Stimulated activated CD8-positive, alpha-beta memory T cell treated with anti-CD3 and anti-CD28 coated beads, Interleukin-7, amount 100 ng/mL, for 1 hour (primary cell): ENCODE measurements around the gene ZSWIM5.
"Not testable (repeated sequence)": the region's sequence is repeated elsewhere in the genome, so short reads cannot be mapped to it uniquely, and the experiment has no call there.

Source experiments
- DNase-seq, 2 donors: peaks; one replicate each; pipeline ENCODE4 v3.0.0-alpha.2; 2020; ENCODE audit warnings: low read depth in 2 of 2

The ZSWIM5 gene

DNA sequence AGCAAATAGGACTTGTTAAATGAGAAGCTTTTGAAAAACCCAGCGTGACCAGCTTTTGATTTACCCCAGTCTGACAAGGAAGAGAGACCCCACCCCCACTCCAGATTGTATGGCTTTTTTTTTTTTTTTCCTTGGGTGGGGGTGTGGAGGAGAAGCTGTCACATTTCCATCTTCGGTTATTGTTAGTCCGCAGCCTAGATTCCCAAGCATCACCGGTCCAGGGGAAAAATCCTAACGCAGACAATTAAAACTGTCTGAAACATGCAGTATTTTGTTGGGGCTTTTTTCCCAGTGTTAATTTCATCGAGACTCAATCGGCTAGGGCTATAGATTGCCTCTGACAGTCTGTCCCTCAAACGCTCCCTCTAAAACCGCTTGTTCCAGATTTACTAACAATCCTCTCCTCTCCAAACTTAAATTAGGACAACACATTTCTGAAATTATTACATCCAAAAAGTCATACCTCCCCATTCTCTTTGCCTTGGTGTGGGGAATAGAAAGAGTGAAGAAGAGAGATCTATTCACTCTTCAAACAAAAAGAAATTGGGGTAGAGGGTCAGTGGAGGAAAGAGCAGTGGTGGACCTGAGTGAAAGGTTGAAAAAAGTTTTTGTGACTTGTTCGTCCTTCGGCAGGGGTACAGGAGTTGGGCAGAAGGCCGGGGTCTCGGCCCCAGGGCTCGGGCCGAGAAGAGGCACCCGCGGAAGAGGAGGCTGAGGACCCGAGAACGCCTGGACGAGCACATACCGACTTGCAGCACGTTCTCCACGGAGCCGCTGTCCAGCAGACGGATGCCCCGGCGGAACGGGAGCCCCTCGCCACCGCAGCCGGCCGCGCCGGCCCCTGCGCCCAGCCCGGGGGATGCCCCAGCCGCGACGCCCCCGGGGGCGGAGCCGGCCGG, 1.1 kb downstream of the ZSWIM5 start:
- no peak for DNase-seq

DNA sequence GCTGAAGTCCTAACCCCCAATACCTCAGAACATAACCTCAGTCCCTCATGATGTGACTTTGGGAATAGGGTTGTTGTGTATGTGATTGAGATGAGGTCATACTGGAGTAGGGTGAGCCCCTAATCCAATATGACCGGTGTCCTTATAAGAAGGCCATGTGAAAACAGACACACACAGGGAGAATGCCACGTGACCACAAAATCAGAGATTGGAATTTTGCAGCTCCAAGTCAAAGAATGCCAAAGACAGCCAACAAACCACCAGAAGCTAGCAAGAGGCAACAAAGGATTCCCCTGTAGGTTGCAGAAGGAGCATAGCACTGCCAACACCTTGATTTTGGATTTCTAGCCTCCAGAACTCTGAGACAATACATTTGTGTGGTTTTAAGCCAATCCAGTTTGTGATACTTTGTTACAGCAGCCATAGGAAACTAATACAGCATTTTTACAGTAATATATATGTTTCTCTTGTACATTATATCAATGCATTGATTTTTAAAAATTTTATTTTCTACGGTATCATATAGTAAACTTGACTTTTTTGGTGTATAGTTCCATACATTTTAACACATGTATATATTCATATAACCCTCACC, 5.4 kb downstream of the ZSWIM5 start:
- DNase-seq: no peak

DNA sequence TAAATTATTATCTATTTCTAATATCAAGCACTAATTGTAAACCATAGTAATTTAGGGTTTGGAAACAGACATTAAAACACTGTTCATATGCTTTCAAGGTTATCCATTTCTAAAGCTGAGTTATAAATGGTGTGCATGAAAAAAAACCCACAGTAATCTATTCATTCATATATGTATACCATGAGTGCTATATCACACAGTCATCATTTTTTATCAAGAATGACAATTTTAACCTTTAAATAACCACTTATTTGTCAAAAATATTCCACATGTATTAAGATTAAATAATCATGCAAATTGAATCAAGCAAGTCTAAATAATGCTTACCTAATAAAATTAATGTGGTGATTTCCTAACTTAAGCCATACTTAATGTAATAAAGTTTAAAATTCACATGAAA, 6.0 kb downstream of the ZSWIM5 start:
- DNase-seq: no peak

DNA sequence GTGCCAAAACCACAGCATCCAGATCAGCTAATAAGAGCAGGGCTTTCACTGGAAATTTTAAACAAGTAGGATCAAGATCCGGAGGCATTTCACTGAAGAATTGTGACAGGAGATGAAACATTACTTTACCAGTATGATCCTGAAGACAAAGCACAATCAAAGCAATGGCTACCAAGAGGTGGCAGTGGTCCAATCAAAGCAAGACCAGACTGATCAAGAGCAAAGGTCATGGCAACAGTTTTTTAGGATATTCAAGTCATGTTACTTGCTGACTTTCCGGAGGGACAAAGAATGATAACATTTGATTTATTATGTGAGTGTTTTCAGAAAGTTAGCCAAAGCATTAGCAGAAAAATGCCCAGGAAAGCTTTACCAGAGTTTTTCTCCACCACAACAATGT, 8.2 kb downstream of the ZSWIM5 start:
- no peak for DNase-seq

DNA sequence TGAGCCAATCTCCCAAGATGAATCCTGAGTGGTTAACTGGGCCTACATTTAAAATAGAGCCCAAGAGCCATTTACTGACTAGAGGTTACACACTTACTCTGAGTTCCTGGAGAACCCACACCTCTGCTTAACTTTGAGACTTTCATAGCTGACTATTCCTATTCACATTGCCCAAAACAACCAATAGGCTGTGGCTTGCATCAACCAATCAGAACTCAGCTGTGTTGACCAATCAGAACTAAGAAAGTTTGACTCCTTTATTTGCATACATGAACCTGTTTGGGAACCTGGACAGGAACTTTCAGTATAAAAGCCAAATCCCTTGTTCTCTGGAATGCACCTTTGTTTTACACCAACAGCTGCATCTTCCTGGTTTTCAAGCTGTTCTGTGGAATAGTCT, 9.5 kb downstream of the ZSWIM5 start:
- DNase-seq: no peak

DNA sequence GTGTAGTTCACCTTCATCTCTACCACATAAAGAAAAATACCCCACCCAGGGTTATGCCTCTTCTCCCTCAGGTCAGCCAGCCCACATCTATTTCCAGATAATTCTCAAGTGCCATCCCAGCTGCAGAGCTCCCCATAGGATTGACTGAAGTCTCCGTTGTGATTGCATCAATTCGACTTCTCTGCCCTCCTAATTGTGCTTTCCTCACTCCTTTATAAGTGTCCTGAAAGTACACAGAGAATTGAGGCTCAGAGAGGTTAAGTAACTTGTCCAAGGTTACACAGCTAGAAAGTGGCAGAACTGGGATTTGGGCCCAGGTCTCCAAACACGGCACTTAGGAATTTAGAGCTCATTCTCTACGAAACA, 15.0 kb downstream of the ZSWIM5 start:
- DNase-seq: no peak

DNA sequence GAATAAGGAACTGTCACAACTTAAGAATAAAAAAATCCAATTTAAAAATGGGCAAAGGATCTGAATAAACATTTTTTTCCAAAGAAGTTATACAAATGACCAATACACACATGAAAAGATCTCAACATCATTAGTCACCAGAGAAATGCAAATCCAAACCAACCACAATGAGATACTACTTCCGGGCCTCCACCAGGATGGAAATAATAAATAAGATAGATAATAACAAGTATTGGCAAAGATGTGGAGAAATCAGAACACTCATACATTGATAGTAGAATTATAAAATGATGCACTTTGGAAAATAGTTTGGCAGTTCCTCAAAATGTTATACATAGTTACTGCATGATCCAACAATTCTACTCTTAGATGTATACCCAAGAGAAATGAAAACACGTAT, 18.7 kb downstream of the ZSWIM5 start:
- no peak for DNase-seq

DNA sequence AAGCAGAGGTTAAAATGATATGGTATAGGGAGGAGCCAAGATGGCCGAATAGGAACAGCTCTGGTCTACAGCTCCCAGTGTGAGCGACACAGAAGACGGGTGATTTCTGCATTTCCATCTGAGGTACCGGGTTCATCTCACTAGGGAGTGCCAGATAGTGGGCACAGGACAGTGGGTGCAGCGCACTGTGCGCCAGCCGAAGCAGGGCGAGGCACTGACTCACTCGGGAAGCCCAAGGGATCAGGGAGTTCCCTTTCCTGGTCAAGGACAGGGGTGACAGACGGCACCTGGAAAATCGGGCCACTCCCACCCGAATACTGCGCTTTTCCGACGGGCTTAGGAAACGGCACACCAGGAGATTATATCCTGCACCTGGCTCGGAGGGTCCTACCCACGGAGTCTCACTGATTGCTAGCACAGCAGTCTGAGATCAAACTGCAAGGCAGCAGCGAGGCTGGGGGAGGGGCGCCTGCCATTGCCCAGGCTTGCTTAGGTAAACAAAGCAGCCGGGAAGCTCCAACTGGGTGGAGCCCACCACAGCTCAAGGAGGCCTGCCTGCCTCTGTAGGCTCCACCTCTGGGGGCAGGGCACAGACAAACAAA, 26.4 kb downstream of the ZSWIM5 start:
- DNase-seq: not testable (repeated sequence)

DNA sequence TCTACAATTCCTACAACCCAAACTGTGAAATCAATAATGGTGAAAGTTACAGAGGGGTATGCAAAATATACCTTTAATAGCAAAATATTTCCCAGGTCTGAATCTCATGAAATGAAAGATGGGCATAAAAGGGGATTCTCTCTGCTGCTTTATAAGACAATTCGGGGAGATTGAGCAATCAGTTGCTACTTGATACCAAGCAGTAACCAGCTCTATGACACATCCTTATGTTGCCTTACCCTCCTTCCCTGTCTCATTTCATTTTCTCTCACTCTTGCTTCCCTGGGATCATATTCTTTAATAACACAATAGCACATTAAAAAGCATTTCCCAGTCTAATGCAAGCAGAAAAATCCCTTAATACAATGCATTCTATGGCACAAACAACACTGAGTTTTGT, 29.0 kb downstream of the ZSWIM5 start:
- no peak for DNase-seq

DNA sequence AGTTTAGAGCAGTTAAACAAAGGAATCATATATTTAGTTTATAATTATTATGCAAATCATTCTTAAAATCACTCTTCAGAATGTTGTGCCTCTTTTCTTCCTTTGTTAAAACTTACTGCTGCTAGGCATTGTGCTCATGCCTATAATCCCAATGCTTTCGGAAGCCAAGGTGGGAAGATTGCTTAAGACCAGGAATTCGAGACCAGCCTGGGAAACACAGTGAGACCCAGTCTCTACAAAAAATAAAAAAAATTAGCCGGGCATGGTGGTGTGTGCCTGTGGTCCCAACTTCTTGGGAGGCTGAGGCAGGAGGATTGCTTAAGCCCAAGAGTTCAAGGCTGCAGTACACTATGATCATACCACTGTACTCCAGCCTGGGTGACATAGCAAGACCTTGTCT, 33.6 kb downstream of the ZSWIM5 start:
- DNase-seq: no peak

DNA sequence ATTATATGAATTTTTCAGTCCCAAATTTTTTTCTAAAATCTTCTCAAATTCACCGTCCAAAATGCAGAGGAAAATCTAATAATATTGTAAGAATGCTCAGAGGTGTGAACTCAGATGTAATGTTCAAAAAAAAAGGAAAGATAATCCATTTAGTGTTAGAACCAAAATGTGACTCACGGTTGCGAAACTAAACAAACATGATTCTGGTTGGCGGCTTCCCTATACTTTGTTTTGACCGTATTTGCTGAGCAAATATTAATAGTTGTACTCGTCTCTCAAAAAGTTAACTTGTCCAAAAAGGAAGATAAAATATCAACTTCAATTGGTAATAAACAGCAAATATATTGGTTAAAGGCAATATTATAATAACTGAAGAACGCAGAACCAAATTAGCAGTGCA, 34.4 kb downstream of the ZSWIM5 start:
- no peak for DNase-seq

DNA sequence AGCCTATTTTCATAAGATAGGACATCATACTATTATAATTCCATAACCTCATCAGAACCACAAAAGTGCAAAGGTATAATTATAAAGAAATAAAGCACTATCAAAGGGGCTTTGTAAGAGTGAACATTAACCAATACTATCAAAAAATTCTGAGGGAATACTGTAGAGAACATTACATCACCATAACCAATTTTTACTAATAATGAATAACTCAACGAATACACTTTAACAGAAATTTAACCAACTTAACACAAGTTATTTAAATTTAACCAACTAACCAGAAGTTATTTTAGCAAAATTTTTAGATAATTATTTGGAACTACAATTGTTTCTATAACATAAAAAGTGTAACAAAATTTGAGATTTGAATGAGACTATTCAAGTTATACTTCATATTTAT, 34.8 kb downstream of the ZSWIM5 start:
- no peak for DNase-seq

DNA sequence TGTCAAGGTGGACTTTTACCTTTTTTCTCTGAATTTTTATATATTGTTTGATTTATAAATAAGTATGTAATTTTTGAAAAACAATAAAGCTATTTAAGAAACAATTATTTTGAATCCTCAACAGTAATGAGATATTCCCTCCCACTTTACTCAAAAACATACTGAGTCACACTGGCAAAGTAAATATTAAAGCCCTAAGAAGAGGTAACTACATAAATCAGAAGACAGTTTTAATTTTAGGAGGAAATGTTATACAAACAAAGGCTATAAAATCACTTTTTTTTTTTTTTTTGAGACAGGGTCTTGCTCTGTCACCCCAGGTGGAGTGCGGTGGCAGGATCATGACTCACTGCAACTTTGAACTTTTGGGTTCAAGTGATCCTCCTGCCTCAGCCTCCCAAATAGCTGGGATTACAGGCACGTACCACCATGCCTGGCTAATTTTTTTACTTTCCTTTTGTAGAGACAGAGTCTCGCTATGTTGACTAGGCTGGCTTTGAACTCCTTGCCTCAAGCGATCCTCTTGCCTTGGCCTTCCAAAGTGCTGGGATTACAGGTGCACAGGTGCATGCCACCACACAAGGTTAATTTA, 36.2 kb downstream of the ZSWIM5 start:
- DNase-seq: no peak

DNA sequence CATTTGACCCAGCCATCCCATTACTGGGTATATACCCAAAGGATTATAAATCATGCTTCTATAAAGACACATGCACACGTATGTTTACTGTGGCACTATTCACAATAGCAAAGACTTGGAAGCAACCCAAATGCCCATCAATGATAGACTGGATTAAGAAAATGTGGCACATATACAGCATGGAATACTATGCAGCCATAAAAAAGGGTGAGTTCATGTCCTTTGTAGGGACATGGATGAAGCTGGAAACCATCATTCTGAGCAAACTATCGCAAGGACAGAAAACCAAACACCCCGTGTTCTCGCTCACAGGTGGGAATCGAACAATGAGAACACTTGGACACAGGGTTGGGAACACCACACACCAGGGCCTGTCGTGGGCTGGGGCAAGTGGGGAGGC, 38.5 kb downstream of the ZSWIM5 start:
- DNase-seq: not testable (repeated sequence)

DNA sequence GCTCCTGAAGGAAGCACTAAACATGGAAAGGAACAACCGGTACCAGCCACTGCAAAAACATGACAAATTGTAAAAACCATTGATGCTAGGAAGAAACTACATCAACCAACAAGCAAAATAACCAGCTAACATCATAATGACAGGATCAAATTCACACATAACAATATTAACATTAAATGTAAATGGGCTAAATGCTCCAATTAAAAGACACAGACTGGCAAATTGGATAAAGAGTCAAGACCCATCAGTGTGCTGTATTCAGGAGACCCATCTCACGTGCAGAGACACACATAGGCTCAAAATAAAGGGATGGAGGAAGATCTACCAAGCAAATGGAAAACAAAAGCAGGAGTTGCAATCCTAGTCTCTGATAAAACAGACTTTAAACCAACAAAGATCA, 42.1 kb downstream of the ZSWIM5 start:
- not testable (repeated sequence) for DNase-seq

DNA sequence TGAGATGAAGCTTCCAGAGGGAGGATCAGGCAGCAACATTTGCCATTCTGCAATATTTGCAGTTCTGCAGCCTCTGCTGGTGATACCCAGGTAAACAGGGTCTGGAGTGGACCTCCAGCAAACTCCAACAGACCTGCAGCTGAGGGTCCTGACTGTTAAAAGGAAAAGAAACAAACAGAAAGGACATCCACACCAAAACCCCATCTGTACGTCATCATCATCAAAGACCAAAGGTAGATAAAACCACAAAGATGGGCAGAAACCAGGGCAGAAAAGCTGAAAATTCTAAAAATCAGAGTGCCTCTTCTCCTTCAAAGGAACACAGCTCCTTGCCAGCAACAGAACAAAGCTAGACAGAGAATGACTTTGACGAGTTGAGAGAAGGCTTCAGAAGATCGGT, 43.3 kb downstream of the ZSWIM5 start:
- not testable (repeated sequence) for DNase-seq

DNA sequence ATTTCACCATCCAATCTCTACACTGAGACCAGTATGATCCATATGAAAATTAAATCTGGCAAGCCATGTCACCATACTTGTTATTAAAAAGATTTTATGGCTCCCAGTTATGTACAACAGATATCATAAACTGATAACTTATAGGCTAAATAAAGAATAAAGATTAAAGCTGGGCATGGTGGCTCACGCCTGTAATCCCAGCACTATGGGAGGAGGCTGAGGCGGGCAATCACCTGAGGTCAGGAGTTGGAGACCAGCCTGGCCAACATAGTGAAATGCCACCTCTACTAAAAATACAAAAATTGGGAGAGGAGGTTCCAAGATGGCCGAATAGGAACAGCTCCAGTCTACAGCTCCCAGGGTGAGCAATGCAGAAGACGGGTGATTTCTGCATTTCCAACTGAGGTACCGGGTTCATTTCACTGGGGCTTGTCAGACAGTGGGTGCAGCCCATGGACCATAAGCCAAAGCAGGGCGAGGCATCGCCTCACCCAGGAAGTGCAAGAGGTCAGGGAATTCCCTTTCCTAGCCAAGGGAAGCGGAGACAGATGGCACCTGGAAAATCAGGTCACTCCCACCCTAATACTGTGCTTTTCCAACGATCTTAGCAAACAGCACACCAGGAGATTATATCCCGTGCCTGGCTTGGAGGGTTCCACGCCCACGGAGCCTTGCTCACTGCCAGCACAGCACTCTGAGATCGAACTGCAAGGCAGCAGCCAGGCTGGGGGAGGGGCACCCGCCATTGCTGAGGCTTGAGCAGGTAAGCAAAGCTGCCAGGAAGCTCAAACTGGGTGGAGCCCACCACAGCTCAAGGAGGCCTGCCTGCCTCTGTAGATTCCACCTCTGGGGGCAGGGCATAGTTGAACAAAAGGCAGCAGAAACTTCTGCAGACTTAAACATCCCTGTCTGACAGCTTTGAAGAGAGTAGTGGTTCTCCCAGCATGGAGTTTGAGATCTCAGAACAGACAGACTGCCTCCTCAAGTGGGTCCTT, 44.1 kb downstream of the ZSWIM5 start:
- not testable (repeated sequence) for DNase-seq

DNA sequence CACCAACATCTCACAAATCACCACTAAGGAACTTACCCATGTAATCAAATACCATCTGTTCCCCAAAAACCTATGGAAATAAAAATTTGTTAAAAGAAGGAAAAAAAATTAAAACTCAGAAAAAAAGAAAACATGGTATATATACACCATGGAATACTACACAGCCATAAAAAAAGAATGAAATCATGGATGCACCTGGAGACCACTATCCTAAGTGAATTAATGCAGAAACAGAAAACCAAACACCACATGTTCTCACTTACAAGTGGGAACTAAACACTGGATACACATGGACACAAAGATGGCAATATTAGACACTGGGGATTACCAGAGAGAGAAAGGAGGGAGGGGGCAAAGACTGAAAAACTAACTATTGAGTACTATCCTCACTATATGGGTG, 50.4 kb downstream of the ZSWIM5 start:
- no peak for DNase-seq

DNA sequence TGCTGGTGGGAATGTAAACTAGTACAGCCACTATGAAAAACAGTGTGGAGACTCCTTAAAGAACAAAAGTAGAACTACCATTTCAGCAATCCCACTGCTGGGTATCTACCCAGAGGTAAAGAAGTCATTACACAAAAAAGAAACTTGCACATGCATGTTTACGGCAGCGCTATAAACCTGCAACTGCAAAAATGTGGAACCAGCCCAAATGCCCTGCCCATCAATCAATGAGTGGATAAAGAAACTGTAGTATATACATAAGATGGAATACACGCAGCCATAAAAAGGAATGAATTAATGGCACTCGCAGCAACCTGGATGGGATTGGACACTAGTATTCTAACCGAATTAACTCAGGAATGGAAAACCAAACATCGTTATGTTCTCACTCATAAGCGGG, 51.0 kb downstream of the ZSWIM5 start:
- DNase-seq: no peak

DNA sequence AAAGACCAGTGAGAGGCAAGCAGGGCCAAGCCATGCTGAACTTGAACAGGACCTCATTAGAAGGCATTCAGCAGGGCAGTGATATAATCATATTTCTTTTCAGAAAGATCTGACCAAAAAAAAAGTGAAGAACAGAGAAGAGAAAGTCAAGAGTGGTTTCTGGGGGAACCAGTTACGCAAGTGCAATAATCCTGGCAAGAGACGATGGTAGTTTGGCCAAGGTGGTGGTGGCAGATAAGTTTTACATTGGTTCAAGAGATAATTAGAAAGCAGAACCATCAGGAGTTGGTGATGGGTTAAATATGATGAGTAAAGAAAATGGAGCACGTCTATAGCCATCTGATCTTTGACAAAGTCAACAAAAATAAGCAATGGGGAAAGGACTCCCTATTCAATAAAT, 54.3 kb downstream of the ZSWIM5 start:
- DNase-seq: no peak

DNA sequence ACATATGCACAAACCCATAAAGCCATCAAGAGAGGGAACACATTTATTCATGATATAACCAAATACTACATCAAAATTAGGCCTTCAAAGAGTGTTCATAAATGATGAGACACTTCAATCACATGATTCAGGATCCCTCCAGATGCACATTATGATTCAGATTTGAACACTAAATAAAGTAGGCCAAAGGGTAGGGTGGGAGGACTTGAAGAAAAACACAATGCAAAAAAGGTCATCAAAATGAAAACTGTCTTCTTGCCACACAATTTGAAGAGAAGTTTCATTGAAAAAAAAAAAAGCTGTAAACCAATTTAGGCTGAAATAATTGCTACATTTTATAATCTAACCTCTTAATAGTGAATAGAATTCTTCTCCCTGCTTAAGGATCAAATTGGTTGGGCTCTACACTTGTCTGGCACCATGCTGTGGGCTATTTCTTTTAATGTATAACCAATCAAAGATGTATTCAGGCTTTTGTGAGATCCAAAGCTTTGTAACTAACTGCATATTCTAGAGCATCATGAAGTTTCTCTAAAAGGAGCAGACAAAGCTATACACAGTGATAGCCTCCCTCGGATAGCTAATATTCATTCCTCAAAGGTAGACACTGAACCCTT, 58.1 kb downstream of the ZSWIM5 start:
- DNase-seq: no peak
